Effector memory CD8-positive, alpha-beta T cell (primary cell): ENCODE data around the gene ADAMTS7.
"Not testable (repeated sequence)": the region's sequence is repeated elsewhere in the genome, so short reads cannot be mapped to it uniquely, and the experiment has no call there.

Experiments used
- ATAC-seq: fragments of 150-1000 bp; cut with Tn5 transposase; replicated peaks from 2 replicates; pipeline ENCODE4 v1.10.0; 2021; ENCODE audit warnings: mild to moderate bottlenecking, moderate library complexity
- DNase-seq, 3 experiments: peaks; one replicate each; pipeline ENCODE4 v3.0.0; 2021
- H3K27ac Mint-ChIP-seq, 2 donors: one replicate each; pipeline ENCODE4 v1.8.0; 2022; ENCODE audit warnings: mild to moderate bottlenecking in 2 of 2, mixed read lengths in 2 of 2, moderate library complexity in 2 of 2
- H3K27me3 Mint-ChIP-seq, 2 donors: one replicate each; pipeline ENCODE4 v1.8.0; 2022; ENCODE audit warnings: mixed read lengths in 2 of 2
- H3K36me3 Mint-ChIP-seq: one replicate; pipeline ENCODE4 v1.8.0; 2022; ENCODE audit warnings: mild to moderate bottlenecking, moderate library complexity, mixed read lengths; ENCODE audit not compliant: insufficient read depth
- H3K4me1 Mint-ChIP-seq, 2 donors: one replicate each; pipeline ENCODE4 v1.8.0; 2022; ENCODE audit warnings: low read depth in 2 of 2, mixed read lengths in 2 of 2
- H3K4me3 Mint-ChIP-seq, 2 donors: one replicate each; pipeline ENCODE4 v1.8.0; 2022; ENCODE audit warnings: mild to moderate bottlenecking in 2 of 2, mixed read lengths in 2 of 2, moderate library complexity in 2 of 2
- H3K9me3 Mint-ChIP-seq, 2 donors: one replicate each; pipeline ENCODE4 v1.8.0; 2022; ENCODE audit warnings: mixed read lengths in 2 of 2
- total RNA-seq, 9 experiments: gene quantifications; one replicate each; lab custom pipeline; 2026; lab: John Stamatoyannopoulos, UW

The ADAMTS7 gene, protein sequence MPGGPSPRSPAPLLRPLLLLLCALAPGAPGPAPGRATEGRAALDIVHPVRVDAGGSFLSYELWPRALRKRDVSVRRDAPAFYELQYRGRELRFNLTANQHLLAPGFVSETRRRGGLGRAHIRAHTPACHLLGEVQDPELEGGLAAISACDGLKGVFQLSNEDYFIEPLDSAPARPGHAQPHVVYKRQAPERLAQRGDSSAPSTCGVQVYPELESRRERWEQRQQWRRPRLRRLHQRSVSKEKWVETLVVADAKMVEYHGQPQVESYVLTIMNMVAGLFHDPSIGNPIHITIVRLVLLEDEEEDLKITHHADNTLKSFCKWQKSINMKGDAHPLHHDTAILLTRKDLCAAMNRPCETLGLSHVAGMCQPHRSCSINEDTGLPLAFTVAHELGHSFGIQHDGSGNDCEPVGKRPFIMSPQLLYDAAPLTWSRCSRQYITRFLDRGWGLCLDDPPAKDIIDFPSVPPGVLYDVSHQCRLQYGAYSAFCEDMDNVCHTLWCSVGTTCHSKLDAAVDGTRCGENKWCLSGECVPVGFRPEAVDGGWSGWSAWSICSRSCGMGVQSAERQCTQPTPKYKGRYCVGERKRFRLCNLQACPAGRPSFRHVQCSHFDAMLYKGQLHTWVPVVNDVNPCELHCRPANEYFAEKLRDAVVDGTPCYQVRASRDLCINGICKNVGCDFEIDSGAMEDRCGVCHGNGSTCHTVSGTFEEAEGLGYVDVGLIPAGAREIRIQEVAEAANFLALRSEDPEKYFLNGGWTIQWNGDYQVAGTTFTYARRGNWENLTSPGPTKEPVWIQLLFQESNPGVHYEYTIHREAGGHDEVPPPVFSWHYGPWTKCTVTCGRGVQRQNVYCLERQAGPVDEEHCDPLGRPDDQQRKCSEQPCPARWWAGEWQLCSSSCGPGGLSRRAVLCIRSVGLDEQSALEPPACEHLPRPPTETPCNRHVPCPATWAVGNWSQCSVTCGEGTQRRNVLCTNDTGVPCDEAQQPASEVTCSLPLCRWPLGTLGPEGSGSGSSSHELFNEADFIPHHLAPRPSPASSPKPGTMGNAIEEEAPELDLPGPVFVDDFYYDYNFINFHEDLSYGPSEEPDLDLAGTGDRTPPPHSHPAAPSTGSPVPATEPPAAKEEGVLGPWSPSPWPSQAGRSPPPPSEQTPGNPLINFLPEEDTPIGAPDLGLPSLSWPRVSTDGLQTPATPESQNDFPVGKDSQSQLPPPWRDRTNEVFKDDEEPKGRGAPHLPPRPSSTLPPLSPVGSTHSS (N-terminal part only)
- total RNA-seq: 0 to 0.24 (median 0.06) reads per million in 9 experiments

DNA sequence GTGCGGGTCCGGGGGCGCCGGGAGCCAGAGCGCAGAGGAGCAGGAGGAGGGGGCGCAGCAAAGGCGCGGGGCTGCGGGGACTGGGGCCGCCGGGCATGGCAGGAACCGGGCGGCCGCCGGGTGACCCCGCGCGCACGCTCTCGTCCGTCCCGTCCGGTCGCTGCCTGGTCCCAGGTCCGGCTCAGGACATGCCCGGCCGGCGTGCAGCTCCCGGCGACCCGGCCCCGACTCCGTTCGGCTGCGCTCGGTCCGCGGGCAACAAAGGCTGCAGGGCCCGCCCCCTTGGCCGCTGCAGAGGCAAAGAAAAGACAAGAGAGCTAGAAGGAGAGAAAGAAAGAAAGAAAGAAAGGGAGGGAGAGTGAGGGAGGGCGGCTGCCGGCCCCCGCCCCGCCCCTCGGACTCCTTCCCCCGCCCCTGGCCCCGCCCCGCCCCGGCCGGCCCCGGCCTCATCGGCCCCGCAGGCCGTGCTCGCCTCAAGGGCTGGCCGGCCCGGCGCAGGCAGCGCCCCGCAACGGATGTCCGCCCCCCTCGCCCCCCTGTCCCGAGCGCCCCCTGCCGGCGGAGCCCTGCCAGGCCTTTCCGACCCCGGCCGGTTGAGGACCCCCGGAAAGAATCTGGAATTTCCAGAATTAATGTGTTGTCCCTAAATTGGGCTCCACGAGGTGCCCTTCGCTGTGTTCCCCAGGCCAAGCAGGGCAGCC is at the start of gene ADAMTS7:
TSS of gene ADAMTS7 (minus strand) at position 341 of the 701 bp plus-strand sequence. CDS start at position 97, 244 bp downstream.
- Mint-ChIP-seq H3K4me3 (peak within 1 kb of the TSS; percentile 74 to 79), H3K27me3 (peaks cover 45 to 62% of the 10 kb centered on the region in 2 donors), H3K9me3 (no peaks in the 10 kb centered on the region), H3K4me1 (peaks cover 14 to 18% of the 10 kb centered on the region in 2 donors), H3K27ac (peak within 1 kb of the TSS in 1 of 2 donors; percentile 1), H3K36me3 (peaks cover 3% of the 10 kb centered on the region)
- DNase-seq: peak; percentile 37 to 49 (median 43)
- ATAC-seq: peak; percentile 81

DNA sequence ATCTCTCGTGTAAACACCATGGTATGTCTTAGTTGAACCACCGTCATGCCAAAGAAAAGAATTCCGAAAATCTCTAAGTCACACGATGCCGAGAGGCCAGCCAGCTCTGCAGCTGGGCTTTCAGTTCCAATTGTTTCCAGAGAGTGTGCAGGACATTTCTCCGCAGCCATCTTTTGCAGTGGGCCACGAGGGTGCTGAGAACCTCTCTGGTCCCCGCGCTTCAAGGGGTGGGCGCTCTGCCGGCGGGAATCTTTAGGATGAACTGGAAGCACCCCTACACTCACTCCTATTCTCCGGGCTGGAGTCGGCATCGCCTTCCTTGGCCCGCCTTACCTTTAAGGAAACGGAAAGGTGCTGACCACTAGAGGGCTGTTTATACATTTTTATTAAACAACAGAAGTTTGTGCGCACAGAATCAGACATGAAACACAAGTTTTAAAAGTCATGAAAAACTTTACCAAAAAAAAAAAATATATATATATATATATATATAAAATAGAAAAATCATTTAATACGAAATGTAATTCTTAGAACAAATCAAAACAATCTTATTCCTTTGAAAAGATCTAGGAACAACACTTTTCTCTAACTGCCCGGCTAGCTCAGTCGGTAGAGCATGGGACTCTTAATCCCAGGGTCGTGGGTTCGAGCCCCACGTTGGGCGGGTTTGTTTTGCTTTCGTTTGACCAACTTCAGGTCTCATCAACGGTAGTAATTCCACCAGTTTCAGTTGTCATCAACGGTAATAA is 48.9 kb upstream of the ADAMTS7 start:
- peak overlapping the region; percentile 91 to 95 for H3K27ac Mint-ChIP-seq
- peaks cover 3 to 5% of the 10 kb centered on the region in 2 donors for H3K4me1 Mint-ChIP-seq
- DNase-seq: peak; percentile 60 to 74 (median 63)
- peaks cover 12% of the 10 kb centered on the region for H3K36me3 Mint-ChIP-seq
- peak; percentile 83 for ATAC-seq
- H3K4me3 Mint-ChIP-seq: peak overlapping the region; percentile 82
- H3K9me3 Mint-ChIP-seq: no peaks in the 10 kb centered on the region
- H3K27me3 Mint-ChIP-seq: no peaks in the 10 kb centered on the region

DNA sequence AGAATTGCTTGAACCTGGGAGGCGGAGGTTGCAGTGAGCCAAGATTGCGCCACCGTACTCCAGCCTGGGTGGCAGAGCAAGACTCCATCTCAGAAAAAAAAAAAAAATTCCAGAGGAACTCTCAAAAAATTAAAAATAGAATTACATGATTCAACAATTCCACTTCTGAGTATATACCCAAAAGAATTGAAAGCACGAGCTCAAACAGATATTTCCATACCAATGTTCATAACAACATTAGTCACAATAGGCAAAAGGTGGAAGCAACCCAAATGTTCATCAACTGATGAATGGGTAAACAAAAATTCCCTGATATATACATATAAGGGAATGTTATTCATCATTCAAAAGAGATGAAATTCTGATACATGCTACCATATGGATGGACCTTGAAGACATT is 44.5 kb upstream of the ADAMTS7 start:
- no peak overlapping the region for H3K27ac Mint-ChIP-seq
- H3K4me1 Mint-ChIP-seq: peaks cover 3 to 5% of the 10 kb centered on the region in 2 donors
- no peak for ATAC-seq
- H3K36me3 Mint-ChIP-seq: peaks cover 9% of the 10 kb centered on the region
- H3K27me3 Mint-ChIP-seq: peaks cover 6 to 18% of the 10 kb centered on the region in 2 donors
- H3K9me3 Mint-ChIP-seq: no peaks in the 10 kb centered on the region
- no peak overlapping the region for H3K4me3 Mint-ChIP-seq
- no peak for DNase-seq

DNA sequence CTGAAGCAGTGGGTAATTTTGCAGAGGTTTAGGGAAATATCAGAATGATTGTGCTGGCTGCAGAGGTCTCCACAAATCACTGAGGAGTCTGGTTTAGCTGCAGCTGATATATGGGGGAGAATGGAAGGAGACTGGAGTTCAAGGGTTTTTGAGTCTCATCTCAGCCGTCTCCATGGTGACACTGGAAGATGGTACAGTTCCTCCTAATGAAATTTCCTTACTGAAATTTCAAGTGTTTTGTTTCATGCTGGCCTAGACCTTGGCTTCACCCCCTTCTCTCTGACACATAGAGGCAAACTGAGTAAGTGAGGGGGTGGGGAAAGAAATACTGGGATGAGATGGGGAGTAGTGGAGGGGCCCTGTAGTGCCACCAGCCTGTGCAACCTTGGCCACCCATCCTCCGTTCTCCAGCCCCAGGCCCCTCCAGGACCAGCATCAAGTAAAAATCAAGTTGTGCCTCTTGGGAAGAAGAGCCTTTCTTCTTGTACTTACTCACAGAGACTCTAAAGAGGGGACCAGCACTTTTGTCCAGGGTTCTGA is 43.6 kb upstream of the ADAMTS7 start:
- DNase-seq: no peak
- H3K27ac Mint-ChIP-seq: no peak overlapping the region
- peaks cover 1% of the 10 kb centered on the region in 2 donors for H3K4me1 Mint-ChIP-seq
- H3K4me3 Mint-ChIP-seq: no peak overlapping the region
- H3K9me3 Mint-ChIP-seq: no peaks in the 10 kb centered on the region
- ATAC-seq: no peak
- peaks cover 6 to 18% of the 10 kb centered on the region in 2 donors for H3K27me3 Mint-ChIP-seq
- peaks cover 1% of the 10 kb centered on the region for H3K36me3 Mint-ChIP-seq

DNA sequence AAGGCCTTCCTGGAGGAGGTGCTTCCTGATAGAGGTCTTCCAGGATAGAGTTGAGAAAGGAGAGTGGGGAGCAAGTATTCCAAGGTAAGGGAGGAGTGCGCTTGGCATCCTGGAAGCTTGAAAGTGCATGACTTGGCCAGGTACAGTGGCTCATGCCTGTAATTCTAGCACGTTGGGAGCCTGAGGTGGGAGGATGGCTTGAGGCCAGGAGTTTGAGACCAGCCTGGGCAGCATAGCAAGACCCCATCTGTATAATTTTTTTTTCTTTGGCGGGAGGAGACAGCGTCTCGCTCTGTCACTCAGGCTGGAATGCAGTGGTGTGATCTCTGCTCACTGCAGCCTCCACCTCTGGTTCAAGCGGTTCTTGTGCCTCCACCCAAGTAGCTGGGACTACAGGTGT is 42.2 kb upstream of the ADAMTS7 start:
- Mint-ChIP-seq H3K4me3 (no peak overlapping the region), H3K27ac (no peak overlapping the region), H3K9me3 (no peaks in the 10 kb centered on the region), H3K27me3 (peaks cover 6 to 18% of the 10 kb centered on the region in 2 donors), H3K36me3 (no peaks in the 10 kb centered on the region), H3K4me1 (no peaks in the 10 kb centered on the region)
- ATAC-seq (no peak), DNase-seq (no peak)

DNA sequence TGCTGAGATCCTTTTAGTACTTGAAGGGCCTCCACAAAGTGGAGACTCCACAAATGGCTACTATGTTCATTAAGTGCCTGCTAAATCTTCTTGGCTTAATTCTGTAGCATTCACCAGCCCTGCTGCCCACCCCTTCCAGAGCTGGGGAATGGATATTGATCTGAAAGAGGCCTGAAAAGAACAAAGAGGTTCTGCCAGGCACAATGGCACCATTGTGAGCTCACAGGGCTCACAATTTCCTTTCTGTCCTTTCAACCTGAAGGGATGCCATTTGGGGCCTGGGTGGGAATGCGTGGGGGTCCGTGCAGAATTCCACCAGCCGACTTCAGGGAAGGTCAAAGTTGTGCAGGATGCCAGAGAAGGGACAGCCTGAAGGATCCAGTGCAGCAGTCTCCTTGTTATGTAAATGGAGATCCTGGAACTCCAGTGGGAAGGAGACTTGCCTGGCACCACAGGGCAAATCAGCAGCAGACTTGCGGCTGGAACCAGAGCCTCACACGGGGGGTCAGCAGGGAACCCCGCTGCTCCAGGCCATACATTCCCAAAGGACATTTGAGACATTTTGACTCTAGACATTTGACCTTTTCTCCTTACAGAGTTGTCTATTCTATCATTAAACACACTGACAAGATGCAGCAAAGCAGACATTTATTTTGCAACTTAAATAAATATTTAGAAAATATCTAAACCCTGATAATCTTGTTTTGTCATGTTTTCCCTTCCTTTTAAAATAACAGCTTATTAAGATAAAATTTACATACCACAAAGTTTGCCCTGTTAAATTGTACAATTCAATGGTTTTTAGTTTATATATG is 39.9 kb upstream of the ADAMTS7 start:
- Mint-ChIP-seq H3K4me1 (no peaks in the 10 kb centered on the region), H3K4me3 (no peak overlapping the region), H3K9me3 (no peaks in the 10 kb centered on the region), H3K27me3 (peaks cover 6 to 18% of the 10 kb centered on the region in 2 donors), H3K27ac (no peak overlapping the region), H3K36me3 (no peaks in the 10 kb centered on the region)
- ATAC-seq (no peak), DNase-seq (no peak)

DNA sequence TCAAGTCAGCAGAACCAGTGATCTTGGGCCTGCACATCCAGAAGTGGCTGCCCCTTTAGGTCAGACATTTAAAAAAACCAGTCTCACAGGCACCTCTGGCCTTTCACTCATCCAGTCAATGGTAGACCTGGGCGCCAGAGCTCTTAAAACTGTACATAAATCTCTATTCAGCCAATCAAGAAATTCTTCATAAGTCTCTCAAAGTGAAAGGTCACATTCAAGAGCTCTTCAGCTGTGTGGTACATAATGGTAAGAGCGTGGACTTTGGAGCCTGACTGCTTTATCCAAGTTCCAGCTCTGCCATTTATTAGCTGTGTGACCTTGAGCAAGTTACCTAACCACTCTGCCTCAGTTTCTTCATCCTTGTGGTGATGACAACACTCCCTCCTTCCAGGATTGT is 39.1 kb upstream of the ADAMTS7 start:
- H3K36me3 Mint-ChIP-seq: no peaks in the 10 kb centered on the region
- H3K4me3 Mint-ChIP-seq: no peak overlapping the region
- DNase-seq: no peak
- H3K27me3 Mint-ChIP-seq: peaks cover 6 to 18% of the 10 kb centered on the region in 2 donors
- no peaks in the 10 kb centered on the region for H3K4me1 Mint-ChIP-seq
- H3K27ac Mint-ChIP-seq: no peak overlapping the region
- H3K9me3 Mint-ChIP-seq: no peaks in the 10 kb centered on the region
- no peak for ATAC-seq

DNA sequence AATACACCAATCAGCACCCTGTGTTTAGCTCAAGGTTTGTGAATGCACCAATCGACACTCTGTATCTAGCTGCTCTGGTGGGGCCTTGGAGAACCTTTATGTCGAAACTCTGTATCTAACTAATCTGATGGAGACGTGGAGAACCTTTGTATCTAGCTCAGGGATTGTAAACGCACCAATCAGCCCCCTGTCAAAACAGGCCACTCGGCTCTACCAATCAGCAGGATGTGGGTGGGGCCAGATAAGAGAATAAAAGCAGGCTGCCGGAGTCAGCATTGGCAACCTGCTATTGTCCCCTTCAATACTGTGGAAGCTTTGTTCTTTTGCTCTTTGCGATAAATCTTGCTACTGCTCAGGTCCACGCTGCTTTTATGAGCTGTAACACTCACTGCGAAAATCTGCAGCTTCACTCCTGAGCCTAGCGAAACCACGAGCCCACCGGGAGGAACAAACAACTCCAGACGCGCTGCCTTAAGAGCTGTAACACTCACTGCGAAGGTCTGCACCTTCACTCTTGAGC is 36.2 kb upstream of the ADAMTS7 start:
- not testable (repeated sequence) for ATAC-seq, DNase-seq, H3K27me3 Mint-ChIP-seq, H3K36me3 Mint-ChIP-seq, H3K9me3 Mint-ChIP-seq, H3K27ac Mint-ChIP-seq, H3K4me3 Mint-ChIP-seq, H3K4me1 Mint-ChIP-seq

DNA sequence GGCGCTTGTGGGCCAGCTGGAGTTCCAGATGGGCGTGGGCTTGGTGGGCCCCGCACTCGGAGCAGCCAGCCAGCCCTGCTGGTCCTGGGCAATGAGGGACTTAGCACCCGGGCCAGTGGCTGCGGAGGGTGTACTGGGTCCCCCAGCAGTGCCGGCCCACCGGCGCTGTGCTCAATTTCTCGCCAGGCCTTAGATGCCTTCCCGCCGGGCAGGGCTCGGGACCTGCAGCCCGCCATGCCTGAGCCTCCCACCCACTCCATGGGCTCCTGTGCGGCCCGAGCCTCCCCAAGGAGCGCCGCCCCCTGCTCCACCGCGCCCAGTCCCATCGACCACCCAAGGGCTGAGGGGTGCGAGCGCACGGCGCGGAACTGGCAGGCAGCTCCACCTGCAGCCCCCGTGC is 35.6 kb upstream of the ADAMTS7 start:
- not testable (repeated sequence) for ATAC-seq, H3K9me3 Mint-ChIP-seq, H3K4me1 Mint-ChIP-seq, H3K36me3 Mint-ChIP-seq, H3K27me3 Mint-ChIP-seq, H3K4me3 Mint-ChIP-seq, DNase-seq, H3K27ac Mint-ChIP-seq

DNA sequence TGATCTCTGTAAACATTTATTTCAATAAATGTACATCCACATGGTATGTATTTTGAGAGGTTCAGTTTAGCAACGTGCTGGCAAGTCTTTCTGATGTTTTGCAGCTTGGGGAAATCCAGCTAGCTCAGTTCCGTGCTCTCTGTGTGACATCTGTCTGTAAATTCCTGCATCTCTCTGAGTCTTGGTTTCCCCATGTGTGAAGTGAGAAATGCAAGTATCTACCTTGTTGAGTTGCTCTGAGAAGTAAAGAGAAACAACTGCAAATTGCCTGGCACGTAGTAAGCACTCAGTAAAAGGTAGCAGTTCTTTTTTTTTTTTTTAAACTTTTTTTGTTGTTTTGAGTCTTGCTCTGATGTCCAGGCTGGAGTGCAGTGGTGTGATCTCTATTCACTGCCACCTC is 31.3 kb upstream of the ADAMTS7 start:
- no peak for ATAC-seq
- no peaks in the 10 kb centered on the region for H3K9me3 Mint-ChIP-seq
- H3K4me3 Mint-ChIP-seq: no peak overlapping the region
- H3K36me3 Mint-ChIP-seq: no peaks in the 10 kb centered on the region
- no peak for DNase-seq
- peak overlapping the region; percentile 11 to 52 for H3K27ac Mint-ChIP-seq
- H3K4me1 Mint-ChIP-seq: peaks cover 0 to 3% of the 10 kb centered on the region in 2 donors
- peaks cover 0 to 10% of the 10 kb centered on the region in 2 donors for H3K27me3 Mint-ChIP-seq

DNA sequence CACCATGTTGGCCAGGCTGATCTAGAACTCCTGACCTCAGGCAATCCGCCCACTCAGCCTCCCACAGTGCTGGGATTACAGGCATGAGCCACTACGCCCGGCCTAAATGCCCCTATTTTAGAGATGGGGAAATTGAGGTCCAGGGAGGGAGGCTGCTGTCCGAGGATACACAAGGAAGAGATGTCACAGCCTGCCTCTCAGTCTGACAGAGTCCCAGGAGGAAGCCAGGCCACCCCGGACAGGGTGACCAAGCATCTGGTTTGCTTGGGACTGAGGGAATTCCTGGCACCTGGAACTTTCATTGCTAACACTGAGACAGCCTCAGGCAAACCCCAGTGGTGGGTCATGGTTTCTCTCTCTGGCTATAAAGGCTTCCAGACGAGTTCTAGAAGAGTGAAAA is 30.6 kb upstream of the ADAMTS7 start:
- Mint-ChIP-seq H3K4me1 (peaks cover 0 to 3% of the 10 kb centered on the region in 2 donors), H3K4me3 (no peak overlapping the region), H3K27ac (peak overlapping the region in 1 of 2 donors; percentile 52), H3K27me3 (peaks cover 0 to 10% of the 10 kb centered on the region in 2 donors), H3K9me3 (no peaks in the 10 kb centered on the region), H3K36me3 (no peaks in the 10 kb centered on the region)
- DNase-seq: no peak
- no peak for ATAC-seq
